Prostate gland (tissue), 2 donors: ENCODE measurements around the gene NCAN. TPM values are rescaled to one million over a fixed set of nuclear protein-coding genes. Genes with fewer than 3 reads are reported as not detected.

ENCODE experiments used
- DNase-seq: peaks from one replicate; pipeline ENCODE4 v3.0.0-alpha.2; 2019; ENCODE audit warnings: low spot score
- H3K27ac ChIP-seq, 2 donors: fragments of 200-600 bp; sonication (generic); 2 replicates each; pipeline ENCODE4 v1.5.1; 2017 to 2019
- H3K27me3 ChIP-seq: fragments of 200-600 bp; sonication (generic); replicated peaks from 2 replicates; pipeline ENCODE4 v1.5.1; 2019; ENCODE audit not compliant: insufficient read depth
- H3K36me3 ChIP-seq, 2 donors: fragments of 200-600 bp; sonication (generic); 1 replicate in 1 of 2; 2 replicates in 1 of 2; pipeline versions ENCODE4 v1.5.1 to v1.8.1; 2017 to 2019
- H3K4me1 ChIP-seq: fragments of 200-600 bp; sonication (generic); replicated peaks from 2 replicates; pipeline ENCODE4 v1.5.1; 2019
- H3K4me3 ChIP-seq, 2 donors: fragments of 200-600 bp; sonication (generic); 2 replicates each; pipeline ENCODE4 v1.5.1; 2017 to 2019
- H3K9me3 ChIP-seq: fragments of 200-600 bp; sonication (generic); 2 replicates; pipeline ENCODE4 v1.5.1; 2017
- CTCF ChIP-seq, 4 experiments: fragments of 200-600 bp in 2 of 4; fragments of 450-650 bp in 2 of 4; sonication (generic) in 2 of 4; IDR thresholded peaks; 1 replicate in 3 of 4; 2 replicates in 1 of 4; pipeline ENCODE4 v1.5.1; 2016 to 2019; ENCODE audit warnings: antibody characterized with exemption in 4 of 4, mild to moderate bottlenecking in 2 of 4, moderate library complexity in 2 of 4
- POLR2A ChIP-seq: fragments of 450-650 bp; IDR thresholded peaks from one replicate; pipeline ENCODE4 v1.6.1; 2016; ENCODE audit warnings: antibody characterized with exemption, mild to moderate bottlenecking
- POLR2AphosphoS5 ChIP-seq: sonication (generic); formaldehyde crosslinking; IDR thresholded peaks from one replicate; pipeline ENCODE4 v1.6.1; 2017; ENCODE audit warnings: antibody characterized with exemption
- WGBS: methylation state at CpG from one replicate; pipeline ENCODE4 v1.1.5; 2018; 5-methylcytosine and 5-hydroxymethylcytosine counted together
- intact Hi-C: fragments of 100-400 bp; cut with DNase I; formaldehyde crosslinking; loops from one replicate; pipeline ENCODE4 v1.14.2; 2022
- total RNA-seq, 2 donors: library from RNA; depleted of rRNA; stranded (reverse); fragments of >200 nt; gene quantifications; one replicate each; pipeline ENCODE4 v1.1.0, GENCODE V29; 2016

Gene NCAN
- total RNA-seq, 2 donors from 2014 or later, result 1.2 TPM; not detected in 1

GRCh38 chr19:19204181-19204580 lies 7.6 kb upstream of the NCAN start:
- H3K4me1 ChIP-seq, result peaks cover 8% of the 10 kb centered on the region
- no peaks in the 10 kb centered on the region for H3K27me3 ChIP-seq
- 69% methylated on average over 13 of the region's 13 CpGs for WGBS
- H3K27ac ChIP-seq, result no peak overlapping the region
- no peak for DNase-seq
- no peak for TF ChIP-seq POLR2A
- no peak for TF ChIP-seq POLR2AphosphoS5
- no peak for TF ChIP-seq CTCF (IDR thresholded peaks at IDR 0.05)
- no peaks in the 10 kb centered on the region for H3K36me3 ChIP-seq
- no peak overlapping the region for H3K4me3 ChIP-seq
- H3K9me3 ChIP-seq, result no peaks in the 10 kb centered on the region
- intact Hi-C loops, result no loop called here

GRCh38 chr19:19205416-19206410 lies 6.0 kb upstream of the NCAN start:
- Histone ChIP-seq H3K4me3 (no peak overlapping the region), H3K27me3 (no peaks in the 10 kb centered on the region), H3K9me3 (no peaks in the 10 kb centered on the region), H3K27ac (no peak overlapping the region), H3K36me3 (no peaks in the 10 kb centered on the region), H3K4me1 (peaks cover 8% of the 10 kb centered on the region)
- intact Hi-C loops, result no loop called here
- DNase-seq, result no peak
- no peak for TF ChIP-seq CTCF (IDR thresholded peaks at IDR 0.05)
- TF ChIP-seq POLR2AphosphoS5, result no peak
- no peak for TF ChIP-seq POLR2A
- WGBS, result 43% methylated on average over 14 of the region's 14 CpGs

- Histone ChIP-seq H3K9me3 (no peaks in the 10 kb centered on the region), H3K27me3 (peaks cover 8% of the 10 kb centered on the region), H3K4me3 (no peak overlapping the region), H3K36me3 (no peaks in the 10 kb centered on the region), H3K27ac (no peak overlapping the region), H3K4me1 (peaks cover 8% of the 10 kb centered on the region)
- no peak for DNase-seq
- intact Hi-C loops, result no loop called here
- WGBS, result 72% methylated on average over 5 of the region's 5 CpGs
- TF ChIP-seq POLR2A, result no peak
- no peak for TF ChIP-seq POLR2AphosphoS5
- no peak for TF ChIP-seq CTCF (IDR thresholded peaks at IDR 0.05)
Observed at GRCh38 chr19:19206938-19207337, 4.8 kb upstream of the NCAN start.

GRCh38 chr19:19207637-19208572 lies 3.9 kb upstream of the NCAN start:
- H3K27me3 ChIP-seq, result peaks cover 18% of the 10 kb centered on the region

More at GRCh38 chr19:19207637-19208572, 3.9 kb upstream of the NCAN start:
- no peak for DNase-seq
- Histone ChIP-seq H3K27ac (no peak overlapping the region), H3K9me3 (no peaks in the 10 kb centered on the region), H3K4me3 (no peak overlapping the region), H3K36me3 (no peaks in the 10 kb centered on the region), H3K4me1 (peaks cover under 1% of the 10 kb centered on the region)
- intact Hi-C loops, result no loop called here
- 50% methylated on average over 7 of the region's 8 CpGs for WGBS
- no peak for TF ChIP-seq CTCF (IDR thresholded peaks at IDR 0.05)
- no peak for TF ChIP-seq POLR2AphosphoS5
- no peak for TF ChIP-seq POLR2A
